Ovary (tissue), 3 donors: Measurements from ENCODE around the gene TEX13A.

Experiments
- CTCF ChIP-seq, 3 donors: fragments of 450-650 bp in 2 of 3; fragments of 200-600 bp in 1 of 3; IDR thresholded peaks; one replicate each; pipeline versions ENCODE4 v1.5.1 to v1.8.0; 2016 to 2022; ENCODE audit warnings: antibody characterized with exemption in 3 of 3, mild to moderate bottlenecking in 1 of 3
- EP300 ChIP-seq: sonication (generic); formaldehyde crosslinking; IDR thresholded peaks from one replicate; pipeline ENCODE4 v1.6.1; 2017; ENCODE audit warnings: antibody characterized with exemption
- POLR2A ChIP-seq: fragments of 450-650 bp; IDR thresholded peaks from one replicate; pipeline ENCODE4 v1.6.1; 2017; ENCODE audit warnings: antibody characterized with exemption, mild to moderate bottlenecking, moderate library complexity
- donor health status: DM: no; HTN: no; CAD: no.

GRCh38 chrX:105267167-105267566 lies 46.7 kb upstream of the TEX13A start:
- TF ChIP-seq POLR2A = no peak
- TF ChIP-seq CTCF (IDR thresholded peaks at IDR 0.05) = no peak
- TF ChIP-seq EP300 = no peak
